Lung (tissue), 12 donors: ENCODE results near the gene SWAP70. TPM values are rescaled to one million over a fixed set of nuclear protein-coding genes. Genes with fewer than 3 reads are reported as not detected.

Experiments used
- ATAC-seq: fragments of 200-7000 bp; cut with Tn5 transposase; one replicate; pipeline ENCODE4 v1.9.1; 2020; ENCODE audit warnings: moderate number of reproducible peaks; ENCODE audit not compliant: insufficient read depth, low FRiP score
- DNase-seq, 3 donors: peaks; one replicate each; pipeline ENCODE4 v3.0.0-alpha.2; 2013 to 2017
- H3K27ac ChIP-seq, 2 donors: one replicate each; pipeline ENCODE4 v1.5.1; 2013; ENCODE audit warnings: mild to moderate bottlenecking in 2 of 2, moderate library complexity in 2 of 2, control low read depth in 1 of 2, inconsistent platforms in 1 of 2, low read depth in 1 of 2, low read length in 1 of 2
- H3K27me3 ChIP-seq, 3 donors: one replicate each; pipeline ENCODE4 v1.5.1; 2013; ENCODE audit warnings: low read length in 2 of 3; ENCODE audit not compliant: control insufficient read depth in 3 of 3, insufficient read depth in 3 of 3
- H3K36me3 ChIP-seq, 4 donors: one replicate each; pipeline ENCODE4 v1.5.1; 2013; ENCODE audit warnings: low read length in 4 of 4, mild to moderate bottlenecking in 1 of 4, moderate library complexity in 1 of 4; ENCODE audit not compliant: control insufficient read depth in 4 of 4, insufficient read depth in 4 of 4
- H3K4me1 ChIP-seq, 5 donors: one replicate each; pipeline ENCODE4 v1.5.1; 2013; ENCODE audit warnings: low read length in 5 of 5, mild to moderate bottlenecking in 2 of 5, moderate library complexity in 1 of 5; ENCODE audit not compliant: control insufficient read depth in 5 of 5, insufficient read depth in 5 of 5
- H3K4me3 ChIP-seq: one replicate; pipeline ENCODE4 v1.5.1; 2013; ENCODE audit warnings: mild to moderate bottlenecking, control low read depth, moderate library complexity
- H3K9ac ChIP-seq, 2 donors: one replicate each; pipeline ENCODE4 v1.5.1; 2013; ENCODE audit warnings: low read length in 2 of 2, control low read depth in 1 of 2; ENCODE audit not compliant: insufficient read depth in 1 of 2
- H3K9me3 ChIP-seq, 4 donors: one replicate each; pipeline ENCODE4 v1.5.1; 2013; ENCODE audit warnings: low read length in 3 of 4, mild to moderate bottlenecking in 1 of 4, moderate library complexity in 1 of 4; ENCODE audit not compliant: control insufficient read depth in 4 of 4, insufficient read depth in 3 of 4
- CTCF ChIP-seq: IDR thresholded peaks from 2 replicates; pipeline ENCODE4 v1.5.1; 2012; ENCODE audit warnings: mild to moderate bottlenecking; ENCODE audit errors: control extremely low read depth, extremely low read depth
- WGBS, 2 donors: extraction: QIAGEN DNeasy Blood & Tissue Kit; methylation state at CpG; one replicate each; pipeline ENCODE4 v1.1.7; 2013; 5-methylcytosine and 5-hydroxymethylcytosine counted together
- polyA plus RNA-seq, 2 donors: library from polyadenylated mRNA; stranded (reverse); fragments of 200-250 nt; gene quantifications; one replicate each; pipeline ENCODE4 v1.2.1, GENCODE V29; 2013
- total RNA-seq, 2 donors: library from RNA; depleted of rRNA in 1 of 2; stranded (reverse); fragments of >200 nt in 1 of 2; gene quantifications; one replicate each; pipeline ENCODE4 v1.2.1, GENCODE V29; 2014 to 2021
- donor health status: control.
- donor health status: control.
- donor health status: Bipolar disorder and iron deficiency.
- donor health status: healthy.
- donor health status: DM: yes; HTN: yes; CAD: no.

Gene SWAP70
- total and polyA plus RNA-seq, 4 donors = 14.9 to 44.8 (median 35.9) TPM

GRCh38 chr11:9728058-9728457 is 64.2 kb downstream of the SWAP70 start:
- WGBS, 2 donors = 94 to 95% methylated on average over 3 of the region's 3 CpGs
- no peak overlapping the region for H3K27ac ChIP-seq
- no peaks in the 10 kb centered on the region for H3K27me3 ChIP-seq
- DNase-seq (no peak), ATAC-seq (no peak)
- no peak overlapping the region for H3K9ac ChIP-seq
- no peak for TF ChIP-seq CTCF
- H3K4me1 ChIP-seq = no peaks in the 10 kb centered on the region
- no peaks in the 10 kb centered on the region for H3K9me3 ChIP-seq
- H3K4me3 ChIP-seq = no peak overlapping the region
- peaks cover 8 to 15% (median 12%) of the 10 kb centered on the region in 4 donors for H3K36me3 ChIP-seq

GRCh38 chr11:9731256-9731655 is 67.4 kb downstream of the SWAP70 start:
- 90% methylated on average over 1 of the region's 1 CpG for WGBS, 2 donors
- H3K9ac ChIP-seq = no peak overlapping the region
- no peaks in the 10 kb centered on the region for H3K27me3 ChIP-seq
- H3K4me1 ChIP-seq = no peaks in the 10 kb centered on the region
- H3K4me3 ChIP-seq = no peak overlapping the region
- peaks cover 13 to 25% (median 16%) of the 10 kb centered on the region in 4 donors for H3K36me3 ChIP-seq
- peaks cover 0 to 5% (median 0%) of the 10 kb centered on the region in 4 donors for H3K9me3 ChIP-seq
- H3K27ac ChIP-seq = no peak overlapping the region
- TF ChIP-seq CTCF = no peak
- DNase-seq (no peak), ATAC-seq (no peak)

GRCh38 chr11:9732453-9732852 is 68.6 kb downstream of the SWAP70 start:
- peaks cover 16 to 25% (median 20%) of the 10 kb centered on the region in 4 donors for H3K36me3 ChIP-seq

More at GRCh38 chr11:9732453-9732852, 68.6 kb downstream of the SWAP70 start:
- Histone ChIP-seq H3K9me3 (peaks cover 0 to 5% (median 0%) of the 10 kb centered on the region in 4 donors), H3K4me3 (no peak overlapping the region), H3K27ac (no peak overlapping the region), H3K27me3 (no peaks in the 10 kb centered on the region), H3K9ac (no peak overlapping the region), H3K4me1 (peaks cover 0 to 4% (median 0%) of the 10 kb centered on the region in 5 donors)
- 83 to 87% methylated on average over 11 of the region's 11 CpGs for WGBS, 2 donors
- no peak for ATAC-seq
- no peak for TF ChIP-seq CTCF
- no peak for DNase-seq
